Colonic mucosa (tissue), 4 donors: ENCODE results near the gene PROX1. TPM values are rescaled to one million over a fixed set of nuclear protein-coding genes. Genes with fewer than 3 reads are reported as not detected.
"Not testable (repeated sequence)": the region's sequence is repeated elsewhere in the genome, so short reads cannot be mapped to it uniquely, and the experiment has no call there.

Experiments
- DNase-seq: peaks from one replicate; pipeline ENCODE4 v3.0.0-alpha.2; 2020
- H3K27ac ChIP-seq: fragments of 200-600 bp; one replicate; pipeline ENCODE4 v1.8.0; 2021
- H3K27me3 ChIP-seq: fragments of 200-600 bp; one replicate; pipeline ENCODE4 v1.8.0; 2021
- H3K36me3 ChIP-seq: fragments of 200-600 bp; one replicate; pipeline ENCODE4 v1.8.0; 2021
- H3K4me1 ChIP-seq: fragments of 200-600 bp; one replicate; pipeline ENCODE4 v1.8.0; 2021; ENCODE audit warnings: mild to moderate bottlenecking
- H3K4me3 ChIP-seq: fragments of 200-600 bp; one replicate; pipeline ENCODE4 v1.8.0; 2021
- H3K9ac ChIP-seq, 2 donors: one replicate each; pipeline ENCODE4 v1.7.0; 2013; ENCODE audit warnings: control low read depth in 2 of 2, low read depth in 2 of 2, low read length in 2 of 2
- H3K9me3 ChIP-seq: fragments of 200-600 bp; one replicate; pipeline ENCODE4 v1.8.0; 2021
- intact Hi-C: fragments of 100-400 bp; cut with DNase I; formaldehyde crosslinking; loops from one replicate; pipeline ENCODE4 v1.14.1; 2022
- total RNA-seq, 2 donors: library from RNA; stranded (reverse); fragmentation: NEBNext Ultra II Directional in 1 of 2; extraction: Animal tissue kit (Norgen Biotek cat#: 25700) in 1 of 2; gene quantifications; one replicate each; pipeline ENCODE4 v1.2.1, GENCODE V29; 2021
- TF ChIP-seq, protein P1 (sequence below): fragments of 200-600 bp; IDR thresholded peaks from one replicate; pipeline ENCODE4 v1.8.0; 2022; ENCODE audit warnings: antibody characterized with exemption, mild to moderate bottlenecking
- donor health status: healthy.
- donor health status: DM: no; HTN: no; CAD: no.
- donor health status: DM: no; HTN: no; CAD: no.

PROX1 gene
- total RNA-seq, 2 donors from 2014 or later = 11.6 to 14.7 TPM

- intact Hi-C loops = no loop called here
- Histone ChIP-seq H3K4me1 (no peaks in the 10 kb centered on the region), H3K9ac (no peak overlapping the region), H3K9me3 (no peaks in the 10 kb centered on the region), H3K4me3 (no peak overlapping the region), H3K27me3 (no peaks in the 10 kb centered on the region), H3K27ac (no peak overlapping the region), H3K36me3 (no peaks in the 10 kb centered on the region)
- TF ChIP-seq, protein P1, sequence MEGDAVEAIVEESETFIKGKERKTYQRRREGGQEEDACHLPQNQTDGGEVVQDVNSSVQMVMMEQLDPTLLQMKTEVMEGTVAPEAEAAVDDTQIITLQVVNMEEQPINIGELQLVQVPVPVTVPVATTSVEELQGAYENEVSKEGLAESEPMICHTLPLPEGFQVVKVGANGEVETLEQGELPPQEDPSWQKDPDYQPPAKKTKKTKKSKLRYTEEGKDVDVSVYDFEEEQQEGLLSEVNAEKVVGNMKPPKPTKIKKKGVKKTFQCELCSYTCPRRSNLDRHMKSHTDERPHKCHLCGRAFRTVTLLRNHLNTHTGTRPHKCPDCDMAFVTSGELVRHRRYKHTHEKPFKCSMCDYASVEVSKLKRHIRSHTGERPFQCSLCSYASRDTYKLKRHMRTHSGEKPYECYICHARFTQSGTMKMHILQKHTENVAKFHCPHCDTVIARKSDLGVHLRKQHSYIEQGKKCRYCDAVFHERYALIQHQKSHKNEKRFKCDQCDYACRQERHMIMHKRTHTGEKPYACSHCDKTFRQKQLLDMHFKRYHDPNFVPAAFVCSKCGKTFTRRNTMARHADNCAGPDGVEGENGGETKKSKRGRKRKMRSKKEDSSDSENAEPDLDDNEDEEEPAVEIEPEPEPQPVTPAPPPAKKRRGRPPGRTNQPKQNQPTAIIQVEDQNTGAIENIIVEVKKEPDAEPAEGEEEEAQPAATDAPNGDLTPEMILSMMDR = no peak
- no peak for DNase-seq
Measured at GRCh38 chr1:214078950-214079349, 91.2 kb downstream of the PROX1 start.

DNA sequence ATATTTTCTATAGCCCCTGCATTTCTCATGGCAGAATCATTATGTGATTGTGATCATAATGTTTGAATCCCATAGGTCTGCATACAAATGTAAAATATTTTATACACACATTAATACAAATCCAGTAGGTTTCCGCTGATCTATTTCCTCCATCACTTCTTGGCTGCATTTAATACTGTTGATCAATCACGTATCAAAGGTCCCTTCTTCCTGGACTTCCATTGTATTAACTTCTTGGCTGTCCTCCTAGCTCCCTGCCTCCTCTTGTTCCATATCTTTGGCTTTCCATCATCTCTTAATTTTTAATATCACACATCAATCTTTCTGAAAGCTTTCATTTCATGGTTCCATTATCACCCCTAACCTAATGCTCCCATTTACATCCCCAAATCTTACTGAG lies 97.6 kb downstream of the PROX1 start:
- Histone ChIP-seq H3K27me3 (no peaks in the 10 kb centered on the region), H3K9ac (no peak overlapping the region), H3K27ac (no peak overlapping the region), H3K4me1 (no peaks in the 10 kb centered on the region), H3K4me3 (no peak overlapping the region), H3K36me3 (no peaks in the 10 kb centered on the region), H3K9me3 (no peaks in the 10 kb centered on the region)
- no peak for DNase-seq
- TF ChIP-seq, protein P1 = no peak
- intact Hi-C loops = no loop called here

- Histone ChIP-seq H3K27me3 (no peaks in the 10 kb centered on the region), H3K4me1 (no peaks in the 10 kb centered on the region), H3K4me3 (no peak overlapping the region), H3K9ac (no peak overlapping the region), H3K36me3 (no peaks in the 10 kb centered on the region), H3K9me3 (no peaks in the 10 kb centered on the region), H3K27ac (no peak overlapping the region)
- intact Hi-C loops = no loop called here
- no peak for DNase-seq
- TF ChIP-seq, protein P1 = no peak
Measured at GRCh38 chr1:214086945-214087344, 99.2 kb downstream of the PROX1 start.

GRCh38 chr1:214089003-214089402 lies 101.2 kb downstream of the PROX1 start:
- H3K4me1 ChIP-seq, H3K27me3 ChIP-seq, intact Hi-C loops, H3K9me3 ChIP-seq, H3K36me3 ChIP-seq, H3K27ac ChIP-seq, DNase-seq, H3K9ac ChIP-seq, H3K4me3 ChIP-seq: not testable (repeated sequence)
